NCI-H2081 treated with DMSO at 0.1 percent for 48 hours (cell line): ENCODE measurements around the gene TLDC2.
"Not testable (repeated sequence)": the region's sequence is repeated elsewhere in the genome, so short reads cannot be mapped to it uniquely, and the experiment has no call there.

Experiments
- DNase-seq: peaks from one replicate; lab custom pipeline; 2025; lab: John Stamatoyannopoulos, UW

Gene TLDC2

DNA sequence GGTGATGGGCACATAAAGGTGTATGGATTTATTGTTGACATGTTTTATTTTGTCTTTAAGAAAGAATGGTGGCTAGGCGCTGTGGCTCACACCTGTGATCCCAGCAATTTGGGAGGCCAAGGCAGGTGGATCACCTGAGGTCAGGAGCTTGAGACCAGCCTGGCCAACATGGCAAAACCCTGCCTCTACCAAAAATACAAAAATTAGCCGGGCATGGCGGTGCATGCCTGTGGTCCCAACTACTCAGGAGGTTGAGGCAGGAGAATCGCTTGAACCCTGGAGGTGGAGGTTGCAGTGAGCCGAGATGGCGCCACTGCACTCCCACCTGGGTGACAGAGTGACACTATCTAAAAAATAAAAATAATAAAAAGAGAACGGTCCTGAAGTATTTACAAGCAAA is 30.1 kb downstream of the TLDC2 start:
- DNase-seq, result not testable (repeated sequence)

DNA sequence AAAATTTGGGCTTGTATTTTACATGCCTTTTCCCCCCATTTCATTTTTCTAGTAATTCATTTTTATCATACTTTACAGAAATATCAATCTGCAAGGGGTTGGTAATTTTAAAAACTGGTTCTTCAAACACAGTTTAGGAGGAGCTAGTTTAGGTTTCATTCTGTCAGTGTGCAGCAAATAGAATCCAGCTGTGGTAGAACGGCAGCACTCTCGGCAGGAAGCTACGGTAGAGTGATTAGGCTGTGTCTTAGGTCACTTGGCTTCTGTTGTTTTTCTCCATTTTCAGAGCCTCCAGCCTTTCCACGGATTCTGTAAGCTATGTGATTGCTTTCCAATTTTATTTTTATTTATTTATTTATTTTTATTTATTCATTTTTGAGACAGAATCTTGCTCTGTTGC is 32.7 kb downstream of the TLDC2 start:
- no peak for DNase-seq

DNA sequence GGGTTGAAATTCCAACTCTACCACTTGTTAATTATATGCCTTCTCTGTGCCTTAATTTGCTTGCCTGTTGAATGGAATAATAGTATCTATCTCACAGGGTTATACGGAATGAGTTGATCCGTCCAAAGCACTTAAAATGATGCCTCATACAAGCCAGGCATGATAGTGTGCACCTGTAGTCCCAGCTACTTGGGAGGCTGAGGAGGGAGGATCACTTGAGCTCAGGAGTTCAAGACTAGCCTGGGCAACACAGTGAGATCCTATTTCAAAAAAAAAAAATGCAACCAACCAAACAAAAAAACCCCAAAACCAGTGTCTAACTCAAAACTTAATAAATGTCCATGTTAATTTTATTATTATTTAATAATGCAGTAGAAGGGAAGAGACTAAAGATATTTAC is 40.3 kb downstream of the TLDC2 start:
- DNase-seq, result no peak

DNA sequence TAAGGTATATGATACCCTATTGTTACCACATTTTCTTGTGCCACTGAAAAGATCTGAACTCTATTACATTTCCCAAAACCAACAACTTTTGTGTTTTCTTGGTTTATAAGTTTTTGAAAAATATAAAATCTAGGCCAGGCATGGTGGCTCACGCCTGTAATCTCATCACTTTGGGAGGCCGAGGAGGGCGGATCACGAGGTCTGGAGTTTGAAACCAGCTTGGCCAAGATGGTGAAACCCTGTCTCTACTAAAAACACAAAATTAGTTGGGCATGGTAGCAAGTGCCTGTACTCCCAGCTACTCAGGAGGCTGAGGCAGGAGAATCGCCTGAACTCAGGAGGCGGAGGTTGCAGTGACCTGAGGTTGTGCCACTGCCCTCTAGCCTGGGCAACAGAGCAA is 41.3 kb downstream of the TLDC2 start:
- DNase-seq, result no peak

DNA sequence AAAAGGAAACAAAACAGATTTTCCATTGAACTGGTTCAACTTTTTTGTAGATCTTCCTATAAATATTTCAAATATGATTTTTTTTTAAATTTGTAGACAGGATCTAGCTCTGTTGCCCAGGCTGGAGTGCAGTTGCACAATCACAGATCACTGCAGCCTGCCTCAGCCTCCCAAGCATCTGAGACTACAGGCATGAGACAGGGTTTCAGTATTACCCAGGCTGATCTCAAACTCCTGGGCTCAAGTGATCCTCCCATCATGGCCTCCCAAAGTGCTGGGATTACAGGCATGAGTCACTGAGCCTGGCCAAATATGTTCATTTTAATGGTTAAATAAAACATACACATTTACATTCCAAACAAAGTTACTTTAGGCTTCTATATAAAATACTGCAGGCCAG is 42.0 kb downstream of the TLDC2 start:
- DNase-seq, result no peak

DNA sequence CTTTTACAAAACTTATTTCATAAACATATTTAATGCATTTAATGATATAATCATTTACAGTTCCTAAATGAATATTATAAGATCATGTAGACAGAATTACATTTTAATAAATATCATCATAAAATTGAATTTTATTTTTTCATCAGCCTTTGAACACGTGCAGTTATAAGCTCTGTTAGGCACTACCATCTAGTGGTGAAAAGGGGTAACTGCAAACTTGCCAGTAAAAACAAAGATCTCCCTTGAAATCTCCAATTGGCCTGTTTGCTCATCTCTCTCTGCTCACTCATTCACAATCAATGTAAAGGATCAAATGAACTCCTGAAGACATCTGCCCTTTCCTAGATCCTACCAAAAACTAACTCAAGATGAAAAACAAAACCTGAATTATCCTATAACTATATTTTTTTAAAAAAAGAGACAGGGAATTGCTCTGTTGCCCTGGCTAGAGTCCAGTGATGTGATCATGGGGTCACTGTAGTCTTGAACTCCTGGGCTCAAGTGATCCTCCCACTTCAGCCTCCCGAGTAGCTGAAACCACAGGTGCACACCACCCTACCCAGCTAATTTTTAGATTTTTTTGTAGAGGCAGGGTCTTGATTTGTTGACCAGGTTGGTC is 43.9 kb downstream of the TLDC2 start:
- peak; percentile 37 for DNase-seq

DNA sequence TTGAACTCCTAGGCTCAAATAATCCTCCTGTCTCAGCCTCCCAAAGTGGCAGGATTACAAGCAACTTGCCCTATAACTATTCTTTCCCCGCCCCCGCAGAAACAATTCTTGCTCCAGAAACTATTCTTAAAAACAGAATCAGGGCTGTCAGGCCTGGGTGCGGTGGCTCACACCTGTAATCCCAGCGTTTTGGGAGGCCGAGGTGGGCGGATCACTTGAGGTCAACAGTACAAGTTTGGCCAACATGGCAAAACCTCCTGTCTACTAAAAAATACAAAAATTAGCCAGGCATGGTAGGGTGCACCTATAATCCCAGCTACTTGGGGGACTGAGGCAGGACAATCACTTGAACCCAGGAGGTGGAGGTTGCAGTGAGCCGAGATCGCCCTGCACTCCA is 44.4 kb downstream of the TLDC2 start:
- DNase-seq, result no peak

DNA sequence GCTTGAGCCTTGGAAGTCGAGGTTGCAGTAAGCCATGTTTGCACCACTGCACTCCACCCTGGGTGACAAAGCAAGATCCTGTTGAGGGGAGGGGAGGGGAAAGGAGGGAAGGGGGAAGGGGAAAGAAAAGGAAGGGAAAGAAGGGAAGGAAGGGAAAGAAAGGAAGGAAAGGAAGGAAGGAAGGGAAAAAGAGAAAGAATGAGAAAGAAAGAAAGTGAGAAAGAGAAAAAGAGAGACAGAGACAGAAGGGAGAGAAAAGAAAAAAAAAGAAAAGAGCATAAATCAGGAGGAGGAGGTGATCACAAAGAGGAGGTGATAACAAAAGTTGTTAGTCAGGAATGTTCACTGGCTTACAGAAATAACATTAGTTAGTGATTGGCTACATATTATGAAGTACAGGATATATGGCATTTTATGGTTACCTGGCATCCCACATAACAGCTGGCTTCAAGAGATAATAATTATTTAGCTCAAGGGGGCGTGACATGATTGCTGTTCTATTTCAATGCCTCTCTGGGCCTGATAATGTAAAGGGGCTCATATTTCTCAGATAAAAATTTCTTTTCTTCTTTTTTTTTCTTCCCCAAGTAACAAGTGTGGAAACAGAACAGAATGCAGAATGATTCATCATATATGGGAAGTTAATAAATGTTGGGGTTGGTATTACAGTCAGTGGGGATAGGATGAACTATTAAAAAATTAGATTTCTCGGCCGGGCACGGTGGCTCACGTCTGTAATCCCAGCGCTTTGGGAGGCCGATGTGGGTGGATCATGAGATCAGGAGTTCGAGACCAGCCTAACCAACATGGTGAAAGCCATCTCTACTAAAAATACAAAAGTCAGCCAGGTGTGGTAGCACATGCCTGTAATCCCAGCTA is 48.5 kb downstream of the TLDC2 start:
- DNase-seq, result no peak

DNA sequence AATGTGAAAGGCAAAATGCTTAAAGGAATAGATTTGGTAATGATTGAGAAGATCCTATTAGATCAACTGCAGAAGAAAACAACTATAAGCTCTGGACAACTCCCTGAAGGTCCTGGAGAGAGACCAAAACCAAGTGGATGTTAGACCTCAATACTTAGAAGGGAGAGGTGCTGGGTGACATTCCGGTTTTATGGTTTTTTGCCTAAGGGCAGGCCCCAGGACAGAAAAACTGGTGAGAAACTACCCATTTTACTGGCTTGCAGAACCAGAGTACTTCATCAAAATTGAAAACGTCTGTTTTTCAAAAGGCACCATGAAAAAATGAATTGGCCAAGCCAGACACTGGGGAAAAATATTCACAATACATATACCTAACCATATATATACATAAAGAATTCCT is 49.3 kb downstream of the TLDC2 start:
- DNase-seq, result no peak

DNA sequence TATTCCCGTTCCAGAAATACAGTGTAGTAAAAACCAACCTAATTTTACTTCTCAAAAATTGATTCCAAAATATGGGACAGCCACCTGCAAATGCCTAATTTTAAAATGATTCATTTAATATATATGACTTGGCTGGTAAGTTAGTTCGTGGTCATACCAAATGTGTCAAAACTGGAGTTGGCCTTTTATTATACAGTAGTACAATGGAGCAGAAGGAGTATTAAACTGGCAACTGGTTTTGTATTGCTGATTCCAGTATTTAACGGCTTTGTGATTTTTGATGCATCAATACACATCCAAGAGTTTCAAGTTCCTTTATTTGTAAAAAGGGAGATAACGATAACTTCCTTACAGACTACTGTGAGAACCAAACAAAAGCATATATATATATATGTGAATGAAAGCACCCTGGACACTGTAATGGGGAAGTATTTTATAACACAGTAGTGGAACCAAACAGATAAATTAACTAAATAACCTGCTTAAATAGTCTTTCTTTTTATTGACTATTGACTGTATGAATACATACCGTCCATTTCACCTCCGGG is 50.8 kb downstream of the TLDC2 start:
- DNase-seq, result no peak

DNA sequence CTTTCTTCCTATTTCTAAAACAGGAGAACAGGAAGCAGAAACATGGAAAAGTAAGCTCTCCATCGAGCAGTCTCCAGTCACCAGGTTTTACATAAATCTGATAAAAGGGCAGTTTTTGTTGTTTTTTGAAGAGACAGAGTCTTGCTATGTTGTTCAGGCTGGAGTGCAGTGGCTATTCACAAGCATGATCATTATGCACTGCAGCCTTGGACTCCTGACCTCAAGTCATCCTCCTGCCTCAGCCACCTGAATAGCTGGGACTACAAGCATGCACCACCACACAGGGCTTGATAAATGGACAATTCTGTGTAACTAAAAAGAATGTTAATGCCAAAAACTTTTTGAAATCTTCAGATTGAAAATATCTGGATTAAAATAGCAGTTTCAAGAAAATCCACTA is 51.8 kb downstream of the TLDC2 start:
- DNase-seq, result no peak

DNA sequence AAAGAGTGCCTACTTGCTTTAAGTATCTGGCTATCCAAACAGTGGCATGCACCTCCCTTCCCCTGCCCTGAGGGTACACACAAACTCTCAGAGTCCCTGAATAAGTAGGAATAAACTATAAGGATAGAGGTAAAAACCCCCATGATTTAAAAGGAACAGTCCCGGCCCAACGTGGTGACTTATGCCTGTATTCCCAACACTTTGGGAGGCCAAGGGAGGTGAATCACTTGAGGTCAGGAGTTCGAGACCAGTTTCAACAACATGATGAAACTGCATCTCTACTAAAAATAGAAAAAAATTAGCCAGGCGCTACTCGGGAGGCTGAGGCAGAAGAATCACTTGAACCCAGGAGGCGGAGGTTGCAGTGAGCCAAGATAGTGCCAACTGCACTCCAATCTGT is 53.4 kb downstream of the TLDC2 start:
- DNase-seq, result no peak

DNA sequence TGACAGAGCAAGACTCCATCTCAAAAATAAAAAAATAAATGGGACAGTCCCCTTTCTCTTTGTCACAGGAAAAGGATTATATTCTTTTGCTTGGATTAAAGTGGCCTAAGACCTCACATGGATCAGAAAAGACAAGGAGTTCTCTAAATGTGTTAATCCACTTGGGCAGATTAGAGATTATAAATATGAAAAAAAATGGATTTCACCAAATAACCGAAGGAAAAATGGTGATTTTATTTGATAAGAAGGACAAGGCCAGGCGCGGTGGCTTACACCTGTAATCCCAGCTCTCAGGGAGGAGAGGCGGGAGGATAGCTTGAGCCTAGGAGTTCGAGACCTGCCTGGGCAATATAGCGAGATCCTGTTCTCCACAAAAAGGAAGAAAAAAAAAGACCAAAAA is 53.8 kb downstream of the TLDC2 start:
- no peak for DNase-seq

DNA sequence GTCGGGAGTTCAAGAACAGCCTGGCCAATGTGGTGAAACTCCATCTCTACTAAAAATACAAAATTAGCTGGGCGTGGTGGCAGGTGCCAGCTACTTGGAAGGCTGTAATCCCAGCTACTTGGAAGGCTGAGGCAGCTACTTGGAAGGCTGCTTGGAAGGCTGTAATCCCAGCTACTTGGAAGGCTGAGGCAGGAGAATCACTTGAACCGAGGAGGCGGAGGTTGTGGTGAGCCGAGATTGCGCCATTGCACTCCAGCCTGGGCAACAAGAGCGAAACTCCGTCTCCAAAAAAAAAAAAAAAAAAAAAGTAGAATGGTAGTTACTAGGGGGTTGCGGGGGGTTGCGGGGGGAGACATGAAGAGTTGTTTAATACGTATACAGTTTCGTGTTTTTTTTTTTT is 56.1 kb downstream of the TLDC2 start:
- DNase-seq, result not testable (repeated sequence)

DNA sequence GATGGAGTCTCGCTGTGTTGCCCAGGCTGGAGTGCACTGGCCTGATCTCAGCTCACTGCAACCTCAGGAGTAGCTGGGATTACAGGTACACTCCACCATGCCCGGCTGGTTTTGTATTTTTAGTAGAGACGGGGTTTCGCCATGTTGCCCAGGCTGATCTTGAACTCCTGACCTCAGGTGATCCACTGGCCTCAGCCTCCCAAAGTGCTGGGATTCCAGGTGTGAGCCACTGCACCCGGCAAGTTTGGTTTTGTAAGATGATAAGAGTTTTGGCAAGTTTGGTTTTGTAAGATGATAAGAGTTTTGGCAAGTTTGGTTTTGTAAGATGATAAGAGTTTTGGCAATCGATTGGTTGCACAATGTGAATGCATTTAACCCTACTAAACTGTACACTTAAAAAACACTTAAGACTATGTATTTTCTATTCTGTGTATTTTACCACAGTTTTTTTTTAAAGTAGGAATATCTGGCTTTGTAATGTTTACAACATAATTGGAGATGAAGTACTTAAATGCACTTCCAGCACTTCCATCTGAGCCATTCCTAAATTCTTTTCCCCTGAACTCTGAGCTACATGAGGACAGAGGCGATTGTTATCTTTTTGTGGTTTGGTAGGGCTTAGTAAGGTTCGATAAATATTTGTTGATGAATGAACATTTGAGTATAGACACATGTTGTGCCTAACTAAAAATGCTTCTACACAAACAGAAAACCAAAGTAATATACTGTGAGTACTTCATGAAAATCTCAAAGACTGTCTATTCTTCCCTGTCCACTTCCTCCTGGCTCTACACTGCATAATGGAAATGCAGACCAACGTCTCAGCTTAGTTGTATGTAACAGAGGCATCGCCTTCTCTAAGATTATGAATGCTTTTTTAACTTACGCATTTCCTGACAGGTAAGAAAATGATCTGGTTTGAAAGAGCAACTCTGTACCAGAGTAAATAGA is 56.8 kb downstream of the TLDC2 start:
- no peak for DNase-seq

DNA sequence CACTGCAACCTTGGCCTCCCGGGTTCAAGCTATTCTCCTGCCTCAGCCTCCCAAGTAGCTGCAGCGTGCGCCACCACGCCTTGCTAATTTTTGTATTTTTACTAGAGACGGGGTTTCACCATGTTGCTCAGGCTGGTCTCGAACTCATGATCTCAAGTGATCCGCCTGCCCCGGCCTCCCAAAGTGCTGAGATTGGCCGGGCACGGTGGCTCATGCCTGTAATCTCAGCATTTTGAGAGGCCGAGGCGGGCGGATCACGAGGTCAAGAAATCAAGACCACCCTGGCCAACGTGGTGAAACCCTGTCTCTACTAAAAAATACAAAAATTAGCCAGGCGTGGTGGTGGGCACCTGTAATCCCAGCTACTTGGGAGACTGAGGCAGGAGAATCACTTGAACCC is 57.6 kb downstream of the TLDC2 start:
- not testable (repeated sequence) for DNase-seq

DNA sequence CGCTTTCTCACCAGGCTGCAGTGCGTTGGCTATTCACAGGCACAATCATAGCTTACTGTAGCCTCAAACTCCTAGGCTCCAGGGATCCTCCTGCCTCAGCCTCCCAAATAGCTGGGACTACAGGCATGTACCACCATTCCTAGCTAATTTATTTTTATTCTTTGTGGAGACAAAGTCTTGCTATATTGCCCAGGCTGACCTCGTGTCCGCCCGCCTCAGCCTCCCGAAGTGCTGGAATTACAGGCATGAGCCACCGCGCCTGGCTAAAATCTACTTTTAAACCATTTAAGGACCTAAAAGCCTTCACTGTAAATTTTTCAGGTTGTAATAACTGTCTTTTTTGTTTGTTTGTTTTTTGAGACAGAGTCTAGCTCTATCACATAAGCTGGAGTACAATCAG is 60.4 kb downstream of the TLDC2 start:
- DNase-seq, result no peak

DNA sequence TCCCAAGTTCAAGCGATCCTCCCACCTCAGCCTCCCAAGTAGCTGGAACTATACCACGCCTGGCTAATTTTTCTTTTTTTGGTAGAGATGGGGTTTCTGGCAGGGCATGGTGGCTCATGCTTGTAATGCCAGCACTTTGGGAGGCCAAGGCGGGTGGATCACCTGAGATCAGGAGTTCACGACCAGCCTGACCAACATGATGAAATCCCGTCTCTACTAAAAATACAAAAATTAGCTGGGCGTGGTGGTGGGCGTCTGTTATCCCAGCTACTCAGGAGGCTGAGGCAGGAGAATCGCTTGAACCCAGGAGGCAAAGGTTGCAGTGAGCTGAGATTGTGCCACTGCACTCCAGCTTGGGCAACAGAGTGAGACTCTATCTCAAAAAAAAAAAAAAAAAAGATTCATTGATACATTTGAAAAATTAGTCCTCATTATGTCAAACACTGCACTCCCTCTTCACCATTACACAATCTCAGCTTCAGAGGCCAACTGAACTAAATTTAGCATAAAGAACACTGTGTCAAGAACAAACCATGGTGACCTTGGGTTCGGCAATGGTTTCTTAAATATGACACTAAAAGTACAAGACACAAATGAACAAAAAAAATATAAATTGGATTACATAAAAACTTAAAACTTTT is 60.9 kb downstream of the TLDC2 start:
- not testable (repeated sequence) for DNase-seq

DNA sequence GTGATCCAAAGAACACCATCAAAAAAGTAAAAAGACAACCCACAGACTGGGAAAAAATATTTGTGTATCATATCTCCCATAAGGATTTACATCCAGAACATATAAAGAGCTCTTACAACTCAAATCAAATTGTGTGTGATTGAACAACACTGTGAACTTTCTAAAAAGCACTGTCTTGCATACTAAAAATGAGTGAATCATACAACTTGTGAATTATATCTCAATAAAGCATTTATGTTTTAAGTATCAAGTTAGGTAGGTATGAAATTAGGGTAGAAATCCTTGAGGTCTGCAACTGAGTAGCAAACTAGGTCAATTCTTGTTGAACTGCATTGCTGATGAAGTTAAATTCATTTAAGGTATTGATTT is 61.4 kb downstream of the TLDC2 start:
- DNase-seq, result no peak

DNA sequence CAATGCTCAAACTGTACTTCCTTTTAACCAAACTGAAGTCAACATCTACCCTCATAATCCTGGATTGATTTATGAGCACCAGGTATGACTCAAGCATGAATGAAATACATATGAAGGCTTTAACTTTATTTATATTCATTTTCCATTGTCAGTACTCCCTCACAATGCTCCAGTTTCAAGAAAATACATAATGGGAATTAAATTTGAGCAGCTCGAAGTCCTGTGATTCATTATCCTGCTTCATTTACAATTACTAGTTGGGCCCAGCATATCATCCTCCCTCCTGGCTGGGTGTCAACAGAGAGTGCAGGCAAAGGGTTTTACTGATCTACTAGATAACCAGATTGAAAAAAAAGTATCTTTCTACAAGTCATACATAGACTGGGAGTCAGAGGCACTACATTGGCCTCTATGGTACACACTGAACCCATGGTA is 65.5 kb downstream of the TLDC2 start:
- DNase-seq, result no peak
